Vagina (tissue), 2 donors: ENCODE results near the gene LRRC1. TPM values are rescaled to one million over a fixed set of nuclear protein-coding genes. Genes with fewer than 3 reads are reported as not detected.

Experiments
- DNase-seq, 2 donors: peaks; one replicate each; pipeline ENCODE4 v3.0.0-alpha.2; 2017; ENCODE audit errors: extremely low spot score in 2 of 2
- H3K27ac ChIP-seq: fragments of 200-600 bp; sonication (generic); one replicate; pipeline ENCODE4 v1.5.1; 2019
- H3K27me3 ChIP-seq: fragments of 200-600 bp; sonication (generic); one replicate; pipeline ENCODE4 v1.5.1; 2019
- H3K36me3 ChIP-seq, 2 donors: fragments of 200-600 bp; sonication (generic); one replicate each; pipeline ENCODE4 v1.5.1; 2017 to 2019
- H3K4me1 ChIP-seq: fragments of 200-600 bp; sonication (generic); one replicate; pipeline ENCODE4 v1.5.1; 2019
- H3K4me3 ChIP-seq, 2 donors: fragments of 200-600 bp; sonication (generic); 1 replicate in 1 of 2; 2 replicates in 1 of 2; pipeline ENCODE4 v1.5.1; 2016 to 2019
- H3K9me3 ChIP-seq: fragments of 200-600 bp; sonication (generic); one replicate; pipeline ENCODE4 v1.5.1; 2019
- POLR2A ChIP-seq, 2 donors: fragments of 450-650 bp; IDR thresholded peaks; one replicate each; pipeline ENCODE4 v1.6.1; 2017; ENCODE audit warnings: antibody characterized with exemption in 2 of 2, mild to moderate bottlenecking in 2 of 2, moderate library complexity in 2 of 2
- POLR2AphosphoS5 ChIP-seq, 2 donors: sonication (generic); formaldehyde crosslinking; IDR thresholded peaks; one replicate each; pipeline ENCODE4 v1.9.0; 2017; ENCODE audit warnings: antibody characterized with exemption in 2 of 2, mild to moderate bottlenecking in 2 of 2, low read depth in 1 of 2; ENCODE audit not compliant: insufficient read depth in 1 of 2
- intact Hi-C: fragments of 100-400 bp; cut with DNase I; formaldehyde crosslinking; loops from one replicate; pipeline ENCODE4 v1.15.1; 2023
- total RNA-seq: library from RNA; depleted of rRNA; stranded (reverse); fragments of >200 nt; gene quantifications from one replicate; pipeline ENCODE4 v1.2.3, GENCODE V29; 2016
- TF ChIP-seq, protein P1 (sequence below), 3 experiments: fragments of 450-650 bp in 2 of 3; fragments of 200-600 bp in 1 of 3; sonication (generic) in 1 of 3; IDR thresholded peaks; one replicate each; pipeline ENCODE4 v1.5.1; 2017 to 2019; ENCODE audit warnings: antibody characterized with exemption in 3 of 3, mild to moderate bottlenecking in 2 of 3, moderate library complexity in 2 of 3

The LRRC1 gene
- total RNA-seq, 1 donor from 2014 or later: 52.5 TPM

DNA sequence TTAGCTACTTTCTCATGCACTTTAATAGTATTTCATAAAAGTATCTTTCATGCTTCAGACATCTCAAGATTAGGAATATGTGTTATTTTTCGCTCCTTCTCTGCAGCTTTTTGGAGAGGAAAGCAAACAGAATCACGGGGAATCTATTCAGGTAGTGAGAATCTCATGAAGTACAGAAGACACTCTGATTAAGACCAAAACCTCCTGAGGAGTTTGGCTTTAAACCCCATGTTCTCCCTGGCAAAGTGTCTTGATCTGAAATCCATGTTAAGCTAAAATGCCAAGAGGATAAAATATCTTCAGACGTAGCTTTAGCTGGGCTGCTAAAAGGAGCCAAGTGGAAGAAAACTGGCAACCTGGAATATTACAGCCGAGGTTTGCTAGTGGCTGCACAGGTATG lies 149.3 kb downstream of the LRRC1 start:
- intact Hi-C loops: no loop called here
- H3K4me1 ChIP-seq: peaks cover 9% of the 10 kb centered on the region

DNA sequence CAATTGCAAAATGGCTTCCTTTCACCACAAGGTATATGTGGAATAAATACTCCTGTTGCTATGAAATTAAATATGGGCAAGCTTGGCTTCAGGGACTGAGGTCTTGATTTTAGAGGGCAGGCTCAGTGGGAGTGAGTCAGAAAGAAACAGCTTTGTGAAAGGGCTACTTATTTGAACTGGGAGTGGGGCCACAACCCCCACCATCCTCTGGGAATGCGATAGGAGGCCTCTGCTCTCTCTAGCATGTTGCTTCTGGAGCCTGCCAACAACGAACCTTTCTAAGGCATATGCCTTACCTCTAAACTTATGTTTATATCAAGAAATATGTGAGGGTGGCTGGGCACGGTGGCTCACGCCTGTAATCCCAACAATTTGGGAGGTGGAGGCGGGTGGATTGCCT lies 149.7 kb downstream of the LRRC1 start:
- no peak overlapping the region for H3K4me3 ChIP-seq
- H3K9me3 ChIP-seq: no peaks in the 10 kb centered on the region
- H3K27me3 ChIP-seq: no peaks in the 10 kb centered on the region
- H3K27ac ChIP-seq: no peak overlapping the region
- no peak for DNase-seq
- intact Hi-C loops: no loop called here
- H3K36me3 ChIP-seq: no peaks in the 10 kb centered on the region
- TF ChIP-seq, protein P1, sequence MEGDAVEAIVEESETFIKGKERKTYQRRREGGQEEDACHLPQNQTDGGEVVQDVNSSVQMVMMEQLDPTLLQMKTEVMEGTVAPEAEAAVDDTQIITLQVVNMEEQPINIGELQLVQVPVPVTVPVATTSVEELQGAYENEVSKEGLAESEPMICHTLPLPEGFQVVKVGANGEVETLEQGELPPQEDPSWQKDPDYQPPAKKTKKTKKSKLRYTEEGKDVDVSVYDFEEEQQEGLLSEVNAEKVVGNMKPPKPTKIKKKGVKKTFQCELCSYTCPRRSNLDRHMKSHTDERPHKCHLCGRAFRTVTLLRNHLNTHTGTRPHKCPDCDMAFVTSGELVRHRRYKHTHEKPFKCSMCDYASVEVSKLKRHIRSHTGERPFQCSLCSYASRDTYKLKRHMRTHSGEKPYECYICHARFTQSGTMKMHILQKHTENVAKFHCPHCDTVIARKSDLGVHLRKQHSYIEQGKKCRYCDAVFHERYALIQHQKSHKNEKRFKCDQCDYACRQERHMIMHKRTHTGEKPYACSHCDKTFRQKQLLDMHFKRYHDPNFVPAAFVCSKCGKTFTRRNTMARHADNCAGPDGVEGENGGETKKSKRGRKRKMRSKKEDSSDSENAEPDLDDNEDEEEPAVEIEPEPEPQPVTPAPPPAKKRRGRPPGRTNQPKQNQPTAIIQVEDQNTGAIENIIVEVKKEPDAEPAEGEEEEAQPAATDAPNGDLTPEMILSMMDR (IDR thresholded peaks at IDR 0.05): no peak
- TF ChIP-seq POLR2A (IDR thresholded peaks at IDR 0.05): no peak
- TF ChIP-seq POLR2AphosphoS5 (IDR thresholded peaks at IDR 0.05; ENCODE audit: insufficient read depth in 1 of 2, low read depth in 1 of 2): no peak
- peaks cover 9% of the 10 kb centered on the region for H3K4me1 ChIP-seq

More for the DNA sequence above, 149.3 kb downstream of the LRRC1 start:
- no peak for DNase-seq
- Histone ChIP-seq H3K36me3 (no peaks in the 10 kb centered on the region), H3K4me3 (no peak overlapping the region), H3K9me3 (no peaks in the 10 kb centered on the region), H3K27ac (no peak overlapping the region), H3K27me3 (no peaks in the 10 kb centered on the region)
- TF ChIP-seq POLR2AphosphoS5 (IDR thresholded peaks at IDR 0.05; ENCODE audit: insufficient read depth in 1 of 2, low read depth in 1 of 2): no peak
- TF ChIP-seq, protein P1 (IDR thresholded peaks at IDR 0.05): no peak
- no peak for TF ChIP-seq POLR2A (IDR thresholded peaks at IDR 0.05)

DNA sequence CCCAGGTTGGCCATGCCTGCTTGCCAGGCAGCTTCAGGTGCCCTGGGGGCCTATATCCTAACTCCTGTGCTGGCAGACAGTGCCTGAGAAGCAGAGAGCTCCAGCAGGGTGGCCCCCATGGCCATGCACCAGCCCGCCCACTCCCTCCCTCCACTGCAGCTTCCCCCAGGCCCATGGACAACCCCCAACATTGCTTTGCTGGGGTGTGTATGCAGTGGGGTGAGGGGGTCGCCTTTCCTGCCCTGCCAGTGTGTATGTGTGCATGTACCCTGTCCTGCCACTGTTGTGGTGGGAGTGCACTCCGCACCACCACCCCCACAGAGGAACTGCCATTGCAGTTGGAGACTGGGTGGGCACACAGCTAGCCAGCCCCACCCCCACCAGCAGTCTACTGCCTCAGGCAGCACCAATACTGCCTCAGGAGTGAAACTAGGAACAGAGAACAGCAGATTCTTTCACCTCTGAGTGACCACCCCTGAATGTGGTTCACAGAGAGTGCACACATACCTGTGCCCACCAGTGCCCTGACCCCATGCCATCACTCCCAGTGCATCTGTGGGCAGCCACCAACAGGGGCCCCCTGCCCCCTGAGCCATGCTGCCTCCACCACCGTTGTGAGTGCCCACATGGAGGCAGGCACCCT lies 151.1 kb downstream of the LRRC1 start:
- no peak for DNase-seq
- H3K9me3 ChIP-seq: peaks cover 3% of the 10 kb centered on the region
- no peaks in the 10 kb centered on the region for H3K27me3 ChIP-seq
- no peak overlapping the region for H3K4me3 ChIP-seq
- no peak for TF ChIP-seq POLR2A (IDR thresholded peaks at IDR 0.05)
- TF ChIP-seq, protein P1 (IDR thresholded peaks at IDR 0.05): no peak
- no peak for TF ChIP-seq POLR2AphosphoS5 (IDR thresholded peaks at IDR 0.05; ENCODE audit: insufficient read depth in 1 of 2, low read depth in 1 of 2)
- no peak overlapping the region for H3K27ac ChIP-seq
- intact Hi-C loops: no loop called here
- H3K4me1 ChIP-seq: peaks cover 9% of the 10 kb centered on the region
- no peaks in the 10 kb centered on the region for H3K36me3 ChIP-seq

DNA sequence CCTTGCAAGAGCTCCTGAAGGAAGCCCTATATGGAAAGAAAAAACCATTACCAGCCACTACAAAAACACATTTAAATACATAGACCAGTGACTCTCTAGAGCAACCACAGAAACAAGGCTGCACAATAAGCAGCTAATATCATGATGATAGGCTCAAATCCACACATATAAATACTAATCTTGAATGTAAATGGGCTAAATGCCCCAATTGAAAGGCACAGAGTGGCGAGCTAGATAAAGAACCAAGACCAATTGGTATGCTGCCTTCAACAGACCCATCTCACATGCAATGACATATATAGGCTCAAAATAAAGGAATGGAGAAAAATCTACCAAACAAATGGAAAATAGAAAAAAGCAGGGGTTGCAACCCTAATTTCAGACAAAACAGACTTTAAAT lies 153.0 kb downstream of the LRRC1 start:
- Histone ChIP-seq H3K36me3 (no peaks in the 10 kb centered on the region), H3K4me3 (no peak overlapping the region), H3K4me1 (peaks cover 7% of the 10 kb centered on the region), H3K9me3 (peaks cover 4% of the 10 kb centered on the region), H3K27me3 (no peaks in the 10 kb centered on the region), H3K27ac (no peak overlapping the region)
- TF ChIP-seq, protein P1 (IDR thresholded peaks at IDR 0.05): no peak
- TF ChIP-seq POLR2AphosphoS5 (IDR thresholded peaks at IDR 0.05; ENCODE audit: insufficient read depth in 1 of 2, low read depth in 1 of 2) (no peak), POLR2A (IDR thresholded peaks at IDR 0.05) (no peak)
- intact Hi-C loops: no loop called here
- DNase-seq: no peak

DNA sequence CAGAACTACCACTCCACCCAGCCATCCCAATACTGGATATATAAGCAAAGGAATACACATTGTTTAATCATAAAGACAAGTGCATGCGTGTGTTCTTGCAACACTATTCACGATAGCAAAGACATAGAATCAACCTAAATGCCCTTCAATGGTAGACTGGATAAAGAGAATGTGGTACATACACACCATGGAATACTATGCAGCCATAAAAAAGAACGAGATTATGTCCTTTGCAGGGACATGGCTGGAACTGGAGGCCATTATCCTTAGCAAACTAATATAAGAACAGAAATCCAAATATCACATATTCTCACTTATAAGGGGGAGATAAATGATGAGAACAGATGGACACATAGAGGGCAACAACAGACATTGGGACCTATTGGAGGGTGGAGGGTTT lies 156.6 kb downstream of the LRRC1 start:
- no peak for TF ChIP-seq POLR2AphosphoS5 (IDR thresholded peaks at IDR 0.05; ENCODE audit: insufficient read depth in 1 of 2, low read depth in 1 of 2)
- TF ChIP-seq, protein P1 (IDR thresholded peaks at IDR 0.05): no peak
- no peak for TF ChIP-seq POLR2A (IDR thresholded peaks at IDR 0.05)
- no peak overlapping the region for H3K4me3 ChIP-seq
- intact Hi-C loops: no loop called here
- no peaks in the 10 kb centered on the region for H3K27me3 ChIP-seq
- H3K9me3 ChIP-seq: peaks cover 4% of the 10 kb centered on the region
- H3K27ac ChIP-seq: no peak overlapping the region
- no peaks in the 10 kb centered on the region for H3K36me3 ChIP-seq
- no peaks in the 10 kb centered on the region for H3K4me1 ChIP-seq
- no peak for DNase-seq
